Measurements from ENCODE around the gene BAIAP2. TPM values are rescaled to one million over a fixed set of nuclear protein-coding genes. Genes with fewer than 3 reads are reported as not detected.

BAIAP2 gene
- total and polyA plus RNA-seq, 2 donors (not counting 3 experiments of a cell fraction or from before 2014, with no cell fraction given) = 12.3 to 18.6 TPM

DNA sequence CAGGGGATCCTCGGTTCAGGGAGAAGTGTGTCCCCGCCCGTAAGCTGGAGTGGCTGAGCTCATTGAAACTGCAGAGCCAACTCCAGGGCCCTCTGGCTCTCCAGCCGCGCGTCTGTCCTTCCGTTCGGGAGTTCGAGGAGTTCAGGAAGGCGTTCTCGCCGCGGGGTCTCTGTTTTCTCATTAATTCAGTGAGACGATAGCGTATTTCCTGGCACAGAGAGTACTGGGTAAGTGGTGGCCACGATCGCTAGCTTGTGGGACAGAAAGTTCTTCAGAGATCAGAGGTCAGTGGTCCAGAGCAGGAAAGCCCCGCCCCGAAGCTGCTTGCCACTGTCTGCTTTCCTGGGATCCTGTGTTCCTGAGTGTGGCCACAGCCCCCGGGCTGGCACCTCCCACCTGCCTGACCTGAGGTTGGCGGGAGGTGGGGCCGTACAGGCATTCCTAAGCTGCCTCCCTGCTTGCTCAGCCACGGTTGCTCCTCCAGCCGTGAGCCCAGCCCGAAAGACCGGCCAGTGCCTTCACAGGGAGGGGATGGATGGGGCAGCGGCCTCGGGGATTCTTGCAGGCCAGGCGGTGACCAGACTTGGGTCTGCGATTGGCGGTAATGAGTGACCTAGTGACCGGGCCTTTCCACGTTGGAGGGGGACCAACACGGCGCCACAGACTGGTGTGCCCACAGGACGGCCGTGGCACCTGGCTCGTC lies 8.9 kb downstream of the BAIAP2 start:
- H3K4me3 ChIP-seq (replicated peaks in 1 of 3; ENCODE audit: insufficient read depth in 1 of 3, low read depth in 1 of 3, low read length in 3 of 3) = no peak overlapping the region
- peak overlapping the region; percentile 6 for H3K4me2 ChIP-seq (ENCODE audit: insufficient read depth, low read length)
- H3K9me1 ChIP-seq (replicated peaks; ENCODE audit: control insufficient read depth, extremely low read depth, insufficient read depth, low read length) = no peaks in the 10 kb centered on the region
- no TSS peak for BruUV-seq (replicated peaks)
- POLR2A ChIA-PET = interaction anchor here (1.3 kb wide), 1 partner anchor 9 kb away, joined by 5 read pairs; the partner anchor contains the start of gene BAIAP2
- no peak for TF ChIP-seq POLR2A (IDR thresholded peaks at IDR 0.05; ENCODE audit: low read depth, low read length)
- no peak for TF ChIP-seq JUN (IDR thresholded peaks at IDR 0.05; ENCODE audit: borderline replicate concordance, insufficient read depth, insufficient read length, low read depth)
- no peaks in the 10 kb centered on the region for H3K9me3 ChIP-seq (replicated peaks; ENCODE audit: control insufficient read depth, insufficient read depth, low read length)
- H3K9ac ChIP-seq (replicated peaks; ENCODE audit: extremely low read depth, insufficient read depth, low read length) = peak overlapping the region; percentile 5
- peak; percentile 78 for FAIRE-seq
- peaks cover 29% of the 10 kb centered on the region for H3K4me1 ChIP-seq (ENCODE audit: control insufficient read depth, extremely low read depth, insufficient read depth, low read length)
- peaks cover 2% of the 10 kb centered on the region for H3K79me2 ChIP-seq (ENCODE audit: control insufficient read depth, insufficient read depth, low read length)
- peak overlapping the region; percentile 59 for H2AFZ ChIP-seq (ENCODE audit: low read depth, low read length)
- H4K20me1 ChIP-seq (replicated peaks; ENCODE audit: control insufficient read depth, extremely low read depth, insufficient read depth, low read length) = no peaks in the 10 kb centered on the region
- dilution Hi-C loops (cut with MboI; ENCODE audit: extremely low pct_ligation_motif_present, low sequenced_read_pairs) = no loop called here
- CTCF ChIA-PET = interaction anchor here (0.8 to 2.8 kb wide), 8 partner anchors 14 to 58 kb away, joined by 3 to 10 read pairs (median 4); no protein-coding TSS in a partner anchor
- peak; percentile 32 for DNase-seq (ENCODE audit: low read depth, low spot score)
- H3K27ac ChIP-seq (ENCODE audit: insufficient read depth, low read depth, low read length) = peak overlapping the region; percentile 43
- H3K36me3 ChIP-seq (ENCODE audit: control insufficient read depth in 2 of 2, extremely low read depth in 1 of 2, insufficient read depth in 2 of 2, low read length in 2 of 2) = no peaks in the 10 kb centered on the region
- no peaks in the 10 kb centered on the region for H3K27me3 ChIP-seq (ENCODE audit: control insufficient read depth in 2 of 2, insufficient read depth in 2 of 2, low read length in 2 of 2)
- intact Hi-C loops (cut with micrococcal nuclease) = loop anchor here (1.0 kb wide), 1 partner anchor 10 kb away; no protein-coding TSS in a partner anchor

GRCh38 chr17:81044428-81044763 lies 9.4 kb downstream of the BAIAP2 start:
- Histone ChIP-seq H3K27ac (ENCODE audit: insufficient read depth, low read depth, low read length) (peak overlapping the region; percentile 43), H3K4me1 (ENCODE audit: control insufficient read depth, extremely low read depth, insufficient read depth, low read length) (peaks cover 29% of the 10 kb centered on the region), H3K27me3 (ENCODE audit: control insufficient read depth in 2 of 2, insufficient read depth in 2 of 2, low read length in 2 of 2) (no peaks in the 10 kb centered on the region), H3K4me3 (replicated peaks in 1 of 3; ENCODE audit: insufficient read depth in 1 of 3, low read depth in 1 of 3, low read length in 3 of 3) (no peak overlapping the region), H3K4me2 (ENCODE audit: insufficient read depth, low read length) (peak overlapping the region; percentile 6), H2AFZ (ENCODE audit: low read depth, low read length) (no peak overlapping the region), H3K36me3 (ENCODE audit: control insufficient read depth in 2 of 2, extremely low read depth in 1 of 2, insufficient read depth in 2 of 2, low read length in 2 of 2) (no peaks in the 10 kb centered on the region), H4K20me1 (replicated peaks; ENCODE audit: control insufficient read depth, extremely low read depth, insufficient read depth, low read length) (no peaks in the 10 kb centered on the region), H3K79me2 (ENCODE audit: control insufficient read depth, insufficient read depth, low read length) (peaks cover 2% of the 10 kb centered on the region), H3K9me1 (replicated peaks; ENCODE audit: control insufficient read depth, extremely low read depth, insufficient read depth, low read length) (no peaks in the 10 kb centered on the region), H3K9ac (replicated peaks; ENCODE audit: extremely low read depth, insufficient read depth, low read length) (no peak overlapping the region), H3K9me3 (replicated peaks; ENCODE audit: control insufficient read depth, insufficient read depth, low read length) (no peaks in the 10 kb centered on the region)
- TF ChIP-seq JUN (IDR thresholded peaks at IDR 0.05; ENCODE audit: borderline replicate concordance, insufficient read depth, insufficient read length, low read depth) = no peak
- TF ChIP-seq, protein P1, sequence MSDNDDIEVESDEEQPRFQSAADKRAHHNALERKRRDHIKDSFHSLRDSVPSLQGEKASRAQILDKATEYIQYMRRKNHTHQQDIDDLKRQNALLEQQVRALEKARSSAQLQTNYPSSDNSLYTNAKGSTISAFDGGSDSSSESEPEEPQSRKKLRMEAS (IDR thresholded peaks at IDR 0.05; ENCODE audit: insufficient read depth, insufficient read length) = no peak
- TF ChIP-seq, protein P2, sequence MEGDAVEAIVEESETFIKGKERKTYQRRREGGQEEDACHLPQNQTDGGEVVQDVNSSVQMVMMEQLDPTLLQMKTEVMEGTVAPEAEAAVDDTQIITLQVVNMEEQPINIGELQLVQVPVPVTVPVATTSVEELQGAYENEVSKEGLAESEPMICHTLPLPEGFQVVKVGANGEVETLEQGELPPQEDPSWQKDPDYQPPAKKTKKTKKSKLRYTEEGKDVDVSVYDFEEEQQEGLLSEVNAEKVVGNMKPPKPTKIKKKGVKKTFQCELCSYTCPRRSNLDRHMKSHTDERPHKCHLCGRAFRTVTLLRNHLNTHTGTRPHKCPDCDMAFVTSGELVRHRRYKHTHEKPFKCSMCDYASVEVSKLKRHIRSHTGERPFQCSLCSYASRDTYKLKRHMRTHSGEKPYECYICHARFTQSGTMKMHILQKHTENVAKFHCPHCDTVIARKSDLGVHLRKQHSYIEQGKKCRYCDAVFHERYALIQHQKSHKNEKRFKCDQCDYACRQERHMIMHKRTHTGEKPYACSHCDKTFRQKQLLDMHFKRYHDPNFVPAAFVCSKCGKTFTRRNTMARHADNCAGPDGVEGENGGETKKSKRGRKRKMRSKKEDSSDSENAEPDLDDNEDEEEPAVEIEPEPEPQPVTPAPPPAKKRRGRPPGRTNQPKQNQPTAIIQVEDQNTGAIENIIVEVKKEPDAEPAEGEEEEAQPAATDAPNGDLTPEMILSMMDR (IDR thresholded peaks at IDR 0.05; ENCODE audit: extremely low read depth in 1 of 2, insufficient read depth in 1 of 2, low read depth in 1 of 2, low read length in 2 of 2) = no peak
- no peak for TF ChIP-seq POLR2AphosphoS5 (IDR thresholded peaks at IDR 0.05; ENCODE audit: insufficient read depth, low read depth, low read length)
- TF ChIP-seq FOS (IDR thresholded peaks at IDR 0.05; ENCODE audit: borderline replicate concordance, insufficient read depth, low read length) = no peak
- TF ChIP-seq GATA2 (IDR thresholded peaks at IDR 0.05; ENCODE audit: insufficient read depth, insufficient read length, low read depth, low read length) = no peak
- no peak for TF ChIP-seq POLR2A (IDR thresholded peaks at IDR 0.05; ENCODE audit: low read depth, low read length)
- no peak for TF ChIP-seq EZH2 (IDR thresholded peaks at IDR 0.05; ENCODE audit: borderline replicate concordance, low read depth, low read length, severe bottlenecking)
- dilution Hi-C loops (cut with MboI; ENCODE audit: extremely low pct_ligation_motif_present, low sequenced_read_pairs) = no loop called here
- ChIA-PET CTCF (interaction anchor here (0.8 to 1.8 kb wide), 6 partner anchors 13 to 57 kb away, joined by 3 to 7 read pairs (median 4); no protein-coding TSS in a partner anchor), POLR2A (interaction anchor here (1.3 kb wide), 1 partner anchor 9 kb away, joined by 5 read pairs; the partner anchor contains the start of gene BAIAP2)
- DNase-seq (ENCODE audit: low read depth, low spot score) (no peak), FAIRE-seq (no peak)
- no TSS peak for BruUV-seq (replicated peaks)
- intact Hi-C loops (cut with micrococcal nuclease) = loop anchor here (1.0 kb wide), 1 partner anchor 10 kb away; no protein-coding TSS in a partner anchor

All from endothelial cell of umbilical vein (primary cell).